B cell (primary cell): ENCODE measurements around the gene DVL1. TPM values are rescaled to one million over a fixed set of nuclear protein-coding genes. Genes with fewer than 3 reads are reported as not detected.

Source experiments
- ATAC-seq: fragments of 200-7000 bp; cut with Tn5 transposase; one replicate; pipeline ENCODE4 v1.10.0; 2021; ENCODE audit warnings: low read depth, mild to moderate bottlenecking, moderate number of reproducible peaks, moderate library complexity
- CTCF ChIA-PET: fragments of 350-600 bp; sonication (Branson Sonifier 250); formaldehyde crosslinking; loops from one replicate; lab custom pipeline; 2021; ENCODE audit warnings: antibody characterized with exemption, inconsistent platforms; lab: Charles Lee
- POLR2A ChIA-PET: fragments of 350-600 bp; sonication (Branson Sonifier 250); formaldehyde crosslinking; loops from one replicate; lab custom pipeline; 2021; ENCODE audit warnings: antibody characterized with exemption; lab: Charles Lee
- DNase-seq: peaks from one replicate; pipeline ENCODE4 v3.0.0; 2013
- H2AFZ ChIP-seq: 2 replicates; pipeline ENCODE4 v1.6.1; 2012; ENCODE audit warnings: mild to moderate bottlenecking, low read depth, low read length; ENCODE audit not compliant: insufficient read depth, poor library complexity, severe bottlenecking
- H3K27ac ChIP-seq, 2 donors: 1 replicate in 1 of 2; 2 replicates in 1 of 2; pipeline ENCODE4 v1.5.1; 2012 to 2013; ENCODE audit warnings: low read length in 2 of 2, mild to moderate bottlenecking in 2 of 2, moderate library complexity in 1 of 2
- H3K27me3 ChIP-seq, 4 experiments: fragments of 200-600 bp in 1 of 4; sonication (generic) in 1 of 4; replicated peaks in 1 of 4; 1 replicate in 2 of 4; 2 replicates in 2 of 4; pipeline versions ENCODE4 v1.6.1 to v1.7.0; 2013 to 2016; ENCODE audit warnings: low read length in 3 of 4, mild to moderate bottlenecking in 2 of 4, mixed read lengths in 1 of 4, moderate library complexity in 1 of 4; ENCODE audit not compliant: insufficient read depth in 4 of 4, control insufficient read depth in 3 of 4; ENCODE audit errors: control extremely low read depth in 1 of 4
- H3K36me3 ChIP-seq, 2 experiments: replicated peaks in 1 of 2; 1 replicate in 1 of 2; 2 replicates in 1 of 2; pipeline versions ENCODE4 v1.6.1 to v1.7.1; 2013; ENCODE audit warnings: low read length in 1 of 2; ENCODE audit not compliant: insufficient read depth in 2 of 2, control insufficient read depth in 1 of 2; ENCODE audit errors: control extremely low read depth in 1 of 2, extremely low read depth in 1 of 2
- H3K4me1 ChIP-seq, 2 donors: fragments of 200-600 bp in 1 of 2; sonication (generic) in 1 of 2; 1 replicate in 1 of 2; 2 replicates in 1 of 2; pipeline versions ENCODE4 v1.5.1 to v1.6.1; 2013 to 2017; ENCODE audit warnings: low read length in 2 of 2; ENCODE audit not compliant: control insufficient read depth in 2 of 2, insufficient read depth in 2 of 2
- H3K4me2 ChIP-seq: replicated peaks from 2 replicates; pipeline ENCODE3; 2012; ENCODE audit warnings: mild to moderate bottlenecking, low read depth, low read length; ENCODE audit not compliant: poor library complexity, severe bottlenecking
- H3K4me3 ChIP-seq, 5 experiments: fragments of 200-600 bp in 1 of 5; sonication (generic) in 1 of 5; 1 replicate in 3 of 5; 2 replicates in 2 of 5; pipeline versions ENCODE4 v1.5.1 to v1.7.0; 2011 to 2016; ENCODE audit warnings: low read length in 4 of 5, mild to moderate bottlenecking in 4 of 5, low read depth in 2 of 5, control low read depth in 1 of 5, moderate library complexity in 1 of 5; ENCODE audit not compliant: insufficient read depth in 1 of 5; ENCODE audit errors: control extremely low read depth in 1 of 5, extremely low read depth in 1 of 5
- H3K79me2 ChIP-seq: fragments of 200-600 bp; sonication (generic); one replicate; pipeline ENCODE4 v1.6.0; 2016; ENCODE audit warnings: low read length; ENCODE audit not compliant: control insufficient read depth, insufficient read depth
- H3K9ac ChIP-seq: fragments of 200-600 bp; sonication (generic); 2 replicates; pipeline ENCODE4 v1.6.1; 2017; ENCODE audit warnings: mild to moderate bottlenecking, low read length, moderate library complexity
- H3K9me3 ChIP-seq, 3 donors: one replicate each; pipeline versions ENCODE4 v1.6.1 to v1.7.1; 2013; ENCODE audit warnings: low read length in 2 of 3; ENCODE audit not compliant: control insufficient read depth in 2 of 3, insufficient read depth in 1 of 3; ENCODE audit errors: control extremely low read depth in 1 of 3
- H4K20me1 ChIP-seq: 2 replicates; pipeline ENCODE4 v1.6.0; 2012; ENCODE audit warnings: mild to moderate bottlenecking, low read length; ENCODE audit not compliant: insufficient read depth, control insufficient read depth, poor library complexity, severe bottlenecking
- H3K27ac Mint-ChIP-seq: one replicate; pipeline ENCODE4 v1.8.0; 2021; ENCODE audit warnings: mixed read lengths
- H3K27me3 Mint-ChIP-seq: one replicate; pipeline ENCODE4 v1.8.0; 2021; ENCODE audit warnings: mixed read lengths
- H3K4me1 Mint-ChIP-seq: one replicate; pipeline ENCODE4 v1.8.0; 2021; ENCODE audit warnings: mixed read lengths
- H3K4me3 Mint-ChIP-seq: one replicate; pipeline ENCODE4 v1.8.0; 2021; ENCODE audit warnings: mixed read lengths
- H3K9me3 Mint-ChIP-seq: one replicate; pipeline ENCODE4 v1.8.0; 2022; ENCODE audit warnings: mixed read lengths; ENCODE audit not compliant: insufficient read depth
- CTCF ChIP-seq: fragments of 200-600 bp; IDR thresholded peaks from one replicate; pipeline ENCODE4 v1.8.0; 2022; ENCODE audit warnings: antibody characterized with exemption, mild to moderate bottlenecking
- EZH2 ChIP-seq: IDR thresholded peaks from 2 replicates; pipeline ENCODE4 v1.6.1; 2012; ENCODE audit warnings: borderline replicate concordance, low read depth, mild to moderate bottlenecking, moderate library complexity, low read length; ENCODE audit not compliant: insufficient read depth, poor library complexity, severe bottlenecking
- whole genome bisulfite sequencing: methylation state at CpG from one replicate; pipeline ENCODE4 v1.1.5; 2013; ENCODE audit warnings: missing lambda C conversion rate; ENCODE audit not compliant: insufficient coverage; 5-methylcytosine and 5-hydroxymethylcytosine counted together
- intact Hi-C: fragments of 100-400 bp; cut with micrococcal nuclease; formaldehyde crosslinking; loops from one replicate; pipeline ENCODE4 v1.10.0; 2022
- polyA plus RNA-seq: library from polyadenylated mRNA; depleted of rRNA; stranded (reverse); fragments of >200 nt; gene quantifications from 2 replicates; pipeline ENCODE4 v1.2.3, GENCODE V29; 2012
- total RNA-seq, 2 donors: library from RNA; stranded (reverse); fragments of 120-200 nt in 1 of 2; gene quantifications; 1 replicate in 1 of 2; 2 replicates in 1 of 2; pipeline versions ENCODE4 v1.2.3 to v1.2.4, GENCODE V29; 2013 to 2022

Gene DVL1
- total and polyA plus RNA-seq, 2 donors (not counting 1 experiment from before 2014, with no cell fraction given): 46.1 to 53.5 TPM

GRCh38 chr1:1342061-1342562, 7.1 kb downstream of the DVL1 start:
- DNase-seq: no peak
- ChIA-PET CTCF (no interaction called here), POLR2A (no interaction called here)
- intact Hi-C loops: no loop called here
- peaks cover 36% of the 10 kb centered on the region for H4K20me1 ChIP-seq
- H3K9ac ChIP-seq: no peak overlapping the region
- peaks cover 0 to 7% (median 0%) of the 10 kb centered on the region in 3 donors for H3K9me3 ChIP-seq
- peaks cover 0 to 12% of the 10 kb centered on the region in 2 experiments for H3K36me3 ChIP-seq
- no peak overlapping the region for H3K27ac ChIP-seq
- no peaks in the 10 kb centered on the region for H3K4me1 ChIP-seq
- ATAC-seq: no peak
- WGBS: 97% methylated on average over 28 of the region's 28 CpGs
- H3K4me2 ChIP-seq: no peak overlapping the region
- no peak overlapping the region for H3K4me3 ChIP-seq
- Mint-ChIP-seq H3K4me1 (peaks cover 4% of the 10 kb centered on the region), H3K27me3 (no peaks in the 10 kb centered on the region), H3K4me3 (no peak overlapping the region), H3K27ac (no peak overlapping the region), H3K9me3 (no peaks in the 10 kb centered on the region)
- no peak overlapping the region for H2AFZ ChIP-seq
- peaks cover 19% of the 10 kb centered on the region for H3K79me2 ChIP-seq
- no peaks in the 10 kb centered on the region for H3K27me3 ChIP-seq
- TF ChIP-seq EZH2 (no peak), CTCF (no peak)

GRCh38 chr1:1341549-1342021, 7.6 kb downstream of the DVL1 start:
- Mint-ChIP-seq H3K9me3 (no peaks in the 10 kb centered on the region), H3K27ac (no peak overlapping the region), H3K4me3 (no peak overlapping the region), H3K4me1 (no peaks in the 10 kb centered on the region), H3K27me3 (no peaks in the 10 kb centered on the region)
- Histone ChIP-seq H3K4me1 (no peaks in the 10 kb centered on the region), H3K4me3 (no peak overlapping the region), H3K4me2 (no peak overlapping the region), H3K27ac (no peak overlapping the region), H3K9ac (no peak overlapping the region), H3K9me3 (peaks cover 0 to 7% (median 0%) of the 10 kb centered on the region in 3 donors), H2AFZ (no peak overlapping the region), H3K36me3 (peaks cover 0 to 12% of the 10 kb centered on the region in 2 experiments), H3K27me3 (no peaks in the 10 kb centered on the region), H3K79me2 (peaks cover 15% of the 10 kb centered on the region), H4K20me1 (peaks cover 31% of the 10 kb centered on the region)
- no peak for ATAC-seq
- CTCF ChIA-PET: no interaction called here
- no peak for DNase-seq
- POLR2A ChIA-PET: no interaction called here
- 95% methylated on average over 17 of the region's 17 CpGs for WGBS
- intact Hi-C loops: no loop called here
- TF ChIP-seq CTCF: no peak
- no peak for TF ChIP-seq EZH2
